ENCODE measurements around the gene CDADC1. TPM values are rescaled to one million over a fixed set of nuclear protein-coding genes. Genes with fewer than 3 reads are reported as not detected.

CDADC1 gene
- polyA plus RNA-seq, 3 donors = 3.5 to 6.4 (median 5.2) TPM

DNA sequence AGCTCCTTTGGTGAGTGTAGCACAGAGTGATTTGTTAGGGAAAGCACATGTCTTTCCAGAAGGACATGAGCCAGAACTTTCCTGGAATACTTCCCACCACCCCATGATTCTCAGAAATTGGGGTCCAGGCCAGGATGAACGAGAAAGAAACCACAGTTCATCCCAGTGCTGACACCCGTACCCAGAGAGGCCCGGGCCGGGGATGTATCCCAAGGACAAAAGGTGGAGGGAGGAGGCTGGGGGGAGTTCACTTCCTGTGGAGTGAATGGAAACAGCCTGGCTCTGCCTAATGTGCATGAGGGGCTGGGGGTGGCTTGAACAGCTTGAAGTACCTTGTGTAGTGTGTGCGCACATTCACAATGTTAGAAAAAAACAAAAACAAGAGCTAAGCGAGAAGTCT lies 47.5 kb downstream of the CDADC1 start:
- WGBS (ENCODE audit: insufficient coverage) = 93% methylated on average over 4 of the region's 6 CpGs
- H3K27ac Mint-ChIP-seq = peak overlapping the region in 1 of 7 donors; percentile 25

DNA sequence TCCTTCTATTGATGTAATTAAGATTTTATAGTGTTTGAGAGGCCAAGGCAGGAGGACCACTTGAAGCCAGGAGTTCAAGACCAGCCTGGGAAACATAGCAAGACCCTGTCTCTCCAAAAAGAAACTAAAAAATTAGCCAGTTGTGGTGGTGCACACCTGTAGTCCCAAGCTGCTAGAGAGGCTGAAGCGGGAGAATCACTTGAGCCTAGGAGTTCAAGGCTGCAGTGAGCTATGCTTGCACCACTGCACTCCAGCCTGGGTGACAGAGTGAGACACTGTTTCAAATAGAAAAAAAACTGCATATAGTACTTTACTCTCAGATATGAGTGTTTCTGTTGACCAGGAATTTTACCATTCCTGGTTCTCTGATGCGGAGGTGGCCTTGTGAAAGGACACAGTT lies 48.9 kb downstream of the CDADC1 start:
- no peaks in the 10 kb centered on the region for H3K9me3 ChIP-seq (replicated peaks in 1 of 2; ENCODE audit: control insufficient read depth in 1 of 2, insufficient read depth in 1 of 2, low read length in 2 of 2)
- intact Hi-C loops (cut with micrococcal nuclease) = no loop called here
- H3K79me2 ChIP-seq (ENCODE audit: insufficient read depth, low read length) = no peaks in the 10 kb centered on the region
- Mint-ChIP-seq H3K36me3 (peaks cover 27 to 38% of the 10 kb centered on the region in 2 donors), H3K27ac (peak overlapping the region in 1 of 7 donors; percentile 36), H3K4me3 (no peak overlapping the region), H3K27me3 (ENCODE audit: low read depth in 3 of 3) (peaks cover 0 to 3% (median 1%) of the 10 kb centered on the region in 3 donors), H3K4me1 (peaks cover 6% of the 10 kb centered on the region), H3K9me3 (no peaks in the 10 kb centered on the region)
- 100% methylated on average over 1 of the region's 2 CpGs for WGBS (ENCODE audit: insufficient coverage)
- H3K9ac ChIP-seq (ENCODE audit: insufficient read depth, low read length, poor library complexity, severe bottlenecking) = no peak overlapping the region
- H3K36me3 ChIP-seq (replicated peaks in 1 of 2; ENCODE audit: control insufficient read depth in 1 of 2, insufficient read depth in 2 of 2, low read length in 2 of 2) = peaks cover 9 to 17% of the 10 kb centered on the region in 2 donors
- peaks cover 0 to 4% of the 10 kb centered on the region in 2 donors for H3K4me1 ChIP-seq (ENCODE audit: control insufficient read depth in 1 of 2, insufficient read depth in 2 of 2, low read length in 2 of 2)
- H2AFZ ChIP-seq (ENCODE audit: insufficient read depth, low read depth, low read length, poor library complexity, severe bottlenecking) = no peak overlapping the region
- H4K20me1 ChIP-seq (ENCODE audit: insufficient read depth, low read length) = no peaks in the 10 kb centered on the region
- H3K27ac ChIP-seq (ENCODE audit: low read depth in 1 of 2, low read length in 2 of 2) = no peak overlapping the region
- TF ChIP-seq, protein P1, sequence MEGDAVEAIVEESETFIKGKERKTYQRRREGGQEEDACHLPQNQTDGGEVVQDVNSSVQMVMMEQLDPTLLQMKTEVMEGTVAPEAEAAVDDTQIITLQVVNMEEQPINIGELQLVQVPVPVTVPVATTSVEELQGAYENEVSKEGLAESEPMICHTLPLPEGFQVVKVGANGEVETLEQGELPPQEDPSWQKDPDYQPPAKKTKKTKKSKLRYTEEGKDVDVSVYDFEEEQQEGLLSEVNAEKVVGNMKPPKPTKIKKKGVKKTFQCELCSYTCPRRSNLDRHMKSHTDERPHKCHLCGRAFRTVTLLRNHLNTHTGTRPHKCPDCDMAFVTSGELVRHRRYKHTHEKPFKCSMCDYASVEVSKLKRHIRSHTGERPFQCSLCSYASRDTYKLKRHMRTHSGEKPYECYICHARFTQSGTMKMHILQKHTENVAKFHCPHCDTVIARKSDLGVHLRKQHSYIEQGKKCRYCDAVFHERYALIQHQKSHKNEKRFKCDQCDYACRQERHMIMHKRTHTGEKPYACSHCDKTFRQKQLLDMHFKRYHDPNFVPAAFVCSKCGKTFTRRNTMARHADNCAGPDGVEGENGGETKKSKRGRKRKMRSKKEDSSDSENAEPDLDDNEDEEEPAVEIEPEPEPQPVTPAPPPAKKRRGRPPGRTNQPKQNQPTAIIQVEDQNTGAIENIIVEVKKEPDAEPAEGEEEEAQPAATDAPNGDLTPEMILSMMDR (IDR thresholded peaks at IDR 0.05) = no peak
- DNase-seq = no peak
- no peaks in the 10 kb centered on the region for H3K27me3 ChIP-seq (ENCODE audit: control insufficient read depth in 2 of 2, insufficient read depth in 2 of 2, low read length in 2 of 2)
- H3K4me3 ChIP-seq (replicated peaks in 1 of 3; ENCODE audit: low read depth in 2 of 3, low read length in 3 of 3) = no peak overlapping the region
- H3K4me2 ChIP-seq (replicated peaks; ENCODE audit: extremely low read depth, low read length, poor library complexity, severe bottlenecking) = no peak overlapping the region

More for the DNA sequence above, 47.5 kb downstream of the CDADC1 start:
- intact Hi-C loops (cut with micrococcal nuclease) = no loop called here
- H3K27ac ChIP-seq (ENCODE audit: low read depth in 1 of 2, low read length in 2 of 2) = no peak overlapping the region
- Mint-ChIP-seq H3K4me3 (no peak overlapping the region), H3K36me3 (peaks cover 31 to 48% of the 10 kb centered on the region in 2 donors), H3K9me3 (no peaks in the 10 kb centered on the region), H3K27me3 (ENCODE audit: low read depth in 3 of 3) (peaks cover 0 to 3% (median 1%) of the 10 kb centered on the region in 3 donors), H3K4me1 (no peaks in the 10 kb centered on the region)
- no peaks in the 10 kb centered on the region for H3K4me1 ChIP-seq (ENCODE audit: control insufficient read depth in 1 of 2, insufficient read depth in 2 of 2, low read length in 2 of 2)
- H3K4me3 ChIP-seq (replicated peaks in 1 of 3; ENCODE audit: low read depth in 2 of 3, low read length in 3 of 3) = no peak overlapping the region
- H2AFZ ChIP-seq (ENCODE audit: insufficient read depth, low read depth, low read length, poor library complexity, severe bottlenecking) = no peak overlapping the region
- no peaks in the 10 kb centered on the region for H4K20me1 ChIP-seq (ENCODE audit: insufficient read depth, low read length)
- DNase-seq = no peak
- no peak overlapping the region for H3K9ac ChIP-seq (ENCODE audit: insufficient read depth, low read length, poor library complexity, severe bottlenecking)
- no peak overlapping the region for H3K4me2 ChIP-seq (replicated peaks; ENCODE audit: extremely low read depth, low read length, poor library complexity, severe bottlenecking)
- H3K27me3 ChIP-seq (ENCODE audit: control insufficient read depth in 2 of 2, insufficient read depth in 2 of 2, low read length in 2 of 2) = no peaks in the 10 kb centered on the region
- H3K9me3 ChIP-seq (replicated peaks in 1 of 2; ENCODE audit: control insufficient read depth in 1 of 2, insufficient read depth in 1 of 2, low read length in 2 of 2) = no peaks in the 10 kb centered on the region
- TF ChIP-seq, protein P1 (IDR thresholded peaks at IDR 0.05) = no peak
- peaks cover 9 to 20% of the 10 kb centered on the region in 2 donors for H3K36me3 ChIP-seq (replicated peaks in 1 of 2; ENCODE audit: control insufficient read depth in 1 of 2, insufficient read depth in 2 of 2, low read length in 2 of 2)
- H3K79me2 ChIP-seq (ENCODE audit: insufficient read depth, low read length) = no peaks in the 10 kb centered on the region
